Kidney (tissue), 14 donors: ENCODE results near the gene SLC25A21. TPM values are rescaled to one million over a fixed set of nuclear protein-coding genes. Genes with fewer than 3 reads are reported as not detected.

Experiments used
- DNase-seq, 5 donors: peaks; one replicate each; pipeline ENCODE4 v3.0.0-alpha.2; 2013 to 2020
- FAIRE-seq: peaks from 2 replicates; lab custom pipeline; 2012; peaks lifted over from hg19 to GRCh38; lab: Jason Lieb, UNC
- H3K27ac ChIP-seq, 2 donors: one replicate each; pipeline ENCODE4 v1.7.0; 2013; ENCODE audit warnings: low read depth in 2 of 2, low read length in 2 of 2, inconsistent platforms in 1 of 2
- H3K27me3 ChIP-seq: one replicate; pipeline ENCODE4 v1.7.1; 2013; ENCODE audit warnings: low read length, inconsistent platforms; ENCODE audit not compliant: control insufficient read depth, insufficient read depth
- H3K36me3 ChIP-seq, 3 donors: one replicate each; pipeline versions ENCODE4 v1.7.0 to v1.7.1; 2013; ENCODE audit warnings: low read length in 3 of 3, control low read depth in 1 of 3, inconsistent platforms in 1 of 3; ENCODE audit not compliant: insufficient read depth in 3 of 3, control insufficient read depth in 2 of 3
- H3K4me1 ChIP-seq, 3 donors: one replicate each; pipeline versions ENCODE4 v1.7.0 to v1.7.1; 2013; ENCODE audit warnings: low read length in 3 of 3, inconsistent platforms in 1 of 3, low read depth in 1 of 3; ENCODE audit not compliant: control insufficient read depth in 2 of 3, insufficient read depth in 2 of 3
- H3K4me3 ChIP-seq, 3 donors: one replicate each; pipeline versions ENCODE4 v1.7.0 to v1.8.1; 2013; ENCODE audit warnings: low read length in 3 of 3, control low read depth in 1 of 3, inconsistent platforms in 1 of 3
- H3K9ac ChIP-seq, 3 donors: one replicate each; pipeline versions ENCODE4 v1.7.0 to v1.7.1; 2013; ENCODE audit warnings: low read length in 3 of 3, control low read depth in 1 of 3, inconsistent platforms in 1 of 3
- H3K9me3 ChIP-seq, 3 donors: one replicate each; pipeline versions ENCODE4 v1.7.0 to v1.7.1; 2013; ENCODE audit warnings: low read length in 3 of 3, control low read depth in 1 of 3, inconsistent platforms in 1 of 3; ENCODE audit not compliant: control insufficient read depth in 2 of 3, insufficient read depth in 1 of 3
- CTCF ChIP-seq: IDR thresholded peaks from 3 replicates; pipeline ENCODE4 v1.5.1; 2012; ENCODE audit warnings: mild to moderate bottlenecking, moderate library complexity, borderline replicate concordance; ENCODE audit not compliant: insufficient read depth; ENCODE audit errors: extremely low read depth
- intact Hi-C: fragments of 100-400 bp; cut with DNase I; formaldehyde crosslinking; loops from one replicate; pipeline ENCODE4 v1.11.1; 2022
- polyA plus RNA-seq: library from polyadenylated mRNA; stranded (reverse); fragments of 350-450 nt; fragmentation: Illumina TruSeq; extraction: RNeasy Lipid Tissue Mini Kit (QIAGEN cat#74804); gene quantifications from one replicate; pipeline ENCODE4 v1.2.3, GENCODE V29; 2014; ENCODE audit warnings: low read depth, low replicate concordance; ENCODE audit not compliant: insufficient read depth
- total RNA-seq: library from RNA; stranded (reverse); fragmentation: NEBNext Ultra II Directional; extraction: Animal tissue kit (Norgen Biotek cat#: 25700); gene quantifications from one replicate; pipeline ENCODE4 v1.2.1, GENCODE V29; 2021
- donor health status: control.
- donor health status: control.
- donor health status: control.
- donor health status: control.
- donor health status: control.
- donor health status: DM: yes; HTN: yes; CAD: no.
- donor health status: Normal renal cell carcinoma (clear cell type).

Gene SLC25A21
- total and polyA plus RNA-seq, 2 donors from 2014 or later, result 1.3 to 1.4 TPM

- H3K27ac ChIP-seq, result no peak overlapping the region
- no peak for TF ChIP-seq CTCF
- peak in 3 of 5 donors; percentile 37 to 45 (median 44) for DNase-seq
- intact Hi-C loops, result no loop called here
- H3K36me3 ChIP-seq, result no peaks in the 10 kb centered on the region
- H3K9me3 ChIP-seq, result no peaks in the 10 kb centered on the region
- no peaks in the 10 kb centered on the region for H3K4me1 ChIP-seq
- H3K27me3 ChIP-seq, result no peaks in the 10 kb centered on the region
- no peak for FAIRE-seq
- H3K4me3 ChIP-seq, result no peak overlapping the region
- H3K9ac ChIP-seq, result no peak overlapping the region
These were observed 367.3 kb downstream of the SLC25A21 start for GRCh38 chr14:36805131-36805559.

- intact Hi-C loops, result no loop called here
- Histone ChIP-seq H3K36me3 (no peaks in the 10 kb centered on the region), H3K27me3 (no peaks in the 10 kb centered on the region), H3K4me1 (no peaks in the 10 kb centered on the region), H3K4me3 (no peak overlapping the region), H3K9me3 (no peaks in the 10 kb centered on the region), H3K27ac (no peak overlapping the region), H3K9ac (no peak overlapping the region)
- TF ChIP-seq CTCF, result no peak
- DNase-seq (no peak), FAIRE-seq (no peak)
These were observed 374.8 kb downstream of the SLC25A21 start for GRCh38 chr14:36797634-36798033.

- intact Hi-C loops, result no loop called here
- no peaks in the 10 kb centered on the region for H3K9me3 ChIP-seq
- no peak overlapping the region for H3K4me3 ChIP-seq
- DNase-seq, result peak in 2 of 5 donors; percentile 63 to 67
- H3K36me3 ChIP-seq, result no peaks in the 10 kb centered on the region
- H3K27me3 ChIP-seq, result no peaks in the 10 kb centered on the region
- TF ChIP-seq CTCF, result no peak
- H3K27ac ChIP-seq, result no peak overlapping the region
- FAIRE-seq, result no peak
- peaks cover 0 to 2% (median 0%) of the 10 kb centered on the region in 3 donors for H3K4me1 ChIP-seq
- H3K9ac ChIP-seq, result no peak overlapping the region
These were observed 381.0 kb downstream of the SLC25A21 start for GRCh38 chr14:36791402-36791801.

GRCh38 chr14:36785511-36785910, 386.9 kb downstream of the SLC25A21 start:
- TF ChIP-seq CTCF, result no peak

More at GRCh38 chr14:36785511-36785910, 386.9 kb downstream of the SLC25A21 start:
- FAIRE-seq (no peak), DNase-seq (no peak)
- Histone ChIP-seq H3K4me1 (no peaks in the 10 kb centered on the region), H3K36me3 (no peaks in the 10 kb centered on the region), H3K9ac (no peak overlapping the region), H3K27ac (no peak overlapping the region), H3K9me3 (peaks cover 0 to 10% (median 4%) of the 10 kb centered on the region in 3 donors), H3K4me3 (no peak overlapping the region), H3K27me3 (no peaks in the 10 kb centered on the region)
- intact Hi-C loops, result no loop called here
